Caco-2 (cell line): ENCODE measurements around the gene XXYLT1. TPM values are rescaled to one million over a fixed set of nuclear protein-coding genes. Genes with fewer than 3 reads are reported as not detected.

Experiments
- BruUV-seq: library from RNA; stranded (reverse); fragments of 400-500 nt; replicated peaks from 2 replicates; lab custom pipeline; 2021; lab: Mats Ljungman, UMichigan
- CTCF ChIA-PET: fragments of 300-600 bp; sonication (Branson Sonifier 250); formaldehyde crosslinking; loops from one replicate; lab custom pipeline; 2022; ENCODE audit warnings: antibody characterized with exemption; lab: Charles Lee
- POLR2A ChIA-PET: fragments of 300-600 bp; sonication (Branson Sonifier 250); formaldehyde crosslinking; loops from one replicate; lab custom pipeline; 2022; ENCODE audit warnings: antibody characterized with exemption; lab: Charles Lee
- DNase-seq, 2 experiments: peaks; one replicate each; pipeline versions ENCODE4 v3.0.0 to v3.0.0-alpha.2; 2020 to 2022
- H3K27me3 ChIP-seq: replicated peaks from 2 replicates; pipeline ENCODE4 v1.6.0; 2011; ENCODE audit warnings: low read length; ENCODE audit not compliant: control insufficient read depth, insufficient read depth
- H3K36me3 ChIP-seq: 2 replicates; pipeline ENCODE4 v1.5.1; 2011; ENCODE audit warnings: low read length; ENCODE audit not compliant: control insufficient read depth, insufficient read depth
- H3K4me1 ChIP-seq: fragments of 250-450 bp; sonication (Bioruptor Pico); 2 replicates; pipeline ENCODE4 v1.5.1; 2020; ENCODE audit warnings: mild to moderate bottlenecking
- H3K4me3 ChIP-seq: 2 replicates; pipeline ENCODE4 v1.5.1; 2011; ENCODE audit warnings: low read depth, mild to moderate bottlenecking, control low read depth, low read length
- H3K9me3 ChIP-seq: fragments of 250-450 bp; sonication (Bioruptor Pico); 2 replicates; pipeline ENCODE4 v1.5.1; 2020; ENCODE audit warnings: mild to moderate bottlenecking, moderate library complexity
- H3K27ac Mint-ChIP-seq: one replicate; pipeline ENCODE4 v1.8.0; 2022; ENCODE audit warnings: mixed read lengths; ENCODE audit not compliant: unreplicated experiment
- H3K27me3 Mint-ChIP-seq: one replicate; pipeline ENCODE4 v1.8.0; 2022; ENCODE audit warnings: mixed read lengths; ENCODE audit not compliant: insufficient read depth, unreplicated experiment
- H3K36me3 Mint-ChIP-seq: one replicate; pipeline ENCODE4 v1.8.0; 2022; ENCODE audit warnings: mild to moderate bottlenecking, mixed read lengths; ENCODE audit not compliant: insufficient read depth, unreplicated experiment
- H3K4me1 Mint-ChIP-seq: one replicate; pipeline ENCODE4 v1.8.0; 2022; ENCODE audit warnings: low read depth, mixed read lengths; ENCODE audit not compliant: unreplicated experiment
- H3K4me3 Mint-ChIP-seq: one replicate; pipeline ENCODE4 v1.8.0; 2022; ENCODE audit warnings: mild to moderate bottlenecking, moderate library complexity, mixed read lengths; ENCODE audit not compliant: unreplicated experiment
- H3K9me3 Mint-ChIP-seq: one replicate; pipeline ENCODE4 v1.8.0; 2022; ENCODE audit warnings: mixed read lengths; ENCODE audit not compliant: unreplicated experiment
- CTCF ChIP-seq, 2 experiments: fragments of 200-600 bp in 1 of 2; IDR thresholded peaks; 1 replicate in 1 of 2; 2 replicates in 1 of 2; pipeline versions ENCODE4 v1.5.1 to v1.8.0; 2011 to 2022; ENCODE audit warnings: antibody characterized with exemption in 1 of 2, control low read depth in 1 of 2, inconsistent platforms in 1 of 2, low read depth in 1 of 2, low read length in 1 of 2, mild to moderate bottlenecking in 1 of 2, moderate library complexity in 1 of 2; ENCODE audit not compliant: insufficient read depth in 1 of 2, severe bottlenecking in 1 of 2, unreplicated experiment in 1 of 2
- intact Hi-C: fragments of 100-400 bp; cut with micrococcal nuclease; formaldehyde crosslinking; loops from one replicate; pipeline ENCODE4 v1.10.0; 2022; ENCODE audit not compliant: unreplicated experiment
- total RNA-seq: library from RNA; stranded (reverse); gene quantifications from 2 replicates; pipeline ENCODE4 v1.2.3, GENCODE V29; 2022

XXYLT1 gene
- total RNA-seq, 1 experiment from 2014 or later = 14.2 TPM

DNA sequence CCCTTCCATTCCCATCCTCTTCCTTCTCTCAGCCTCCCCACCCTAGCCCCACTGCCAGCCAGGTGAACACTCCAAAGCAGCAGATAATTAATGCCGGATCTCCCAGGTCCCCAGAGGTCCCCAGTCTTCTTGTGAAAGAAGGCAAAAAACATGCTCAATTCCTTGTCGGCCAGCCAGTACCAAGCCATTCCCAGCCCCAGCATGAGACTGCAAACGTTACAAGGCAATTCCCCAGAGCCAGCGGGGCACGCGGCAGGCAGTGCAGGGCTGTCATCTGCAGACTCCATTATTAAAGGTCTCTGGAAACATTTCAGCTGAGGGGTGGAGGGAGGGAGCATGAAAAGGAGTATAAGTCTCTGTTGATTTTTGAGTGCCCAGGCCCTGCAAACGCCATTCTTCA lies 117.8 kb downstream of the XXYLT1 start:
- Mint-ChIP-seq H3K27me3 (no peaks in the 10 kb centered on the region), H3K27ac (no peak overlapping the region), H3K4me1 (peaks cover 11% of the 10 kb centered on the region), H3K4me3 (no peak overlapping the region), H3K36me3 (no peaks in the 10 kb centered on the region), H3K9me3 (no peaks in the 10 kb centered on the region)
- no peak overlapping the region for H3K4me3 ChIP-seq
- no TSS peak for BruUV-seq
- TF ChIP-seq CTCF (IDR thresholded peaks at IDR 0.05; ENCODE audit: insufficient read depth in 1 of 2, low read depth in 1 of 2, low read length in 1 of 2, severe bottlenecking in 1 of 2, unreplicated experiment in 1 of 2) = no peak
- H3K27me3 ChIP-seq = no peaks in the 10 kb centered on the region
- intact Hi-C loops = loop anchor here (5.0 kb wide), 1 partner anchor 36 kb away; no protein-coding TSS in a partner anchor
- ChIA-PET POLR2A (no interaction called here), CTCF (no interaction called here)
- H3K4me1 ChIP-seq = peaks cover 20% of the 10 kb centered on the region
- no peaks in the 10 kb centered on the region for H3K9me3 ChIP-seq
- no peak for DNase-seq
- H3K36me3 ChIP-seq = no peaks in the 10 kb centered on the region; the same call in 1 of the 2 replicates

DNA sequence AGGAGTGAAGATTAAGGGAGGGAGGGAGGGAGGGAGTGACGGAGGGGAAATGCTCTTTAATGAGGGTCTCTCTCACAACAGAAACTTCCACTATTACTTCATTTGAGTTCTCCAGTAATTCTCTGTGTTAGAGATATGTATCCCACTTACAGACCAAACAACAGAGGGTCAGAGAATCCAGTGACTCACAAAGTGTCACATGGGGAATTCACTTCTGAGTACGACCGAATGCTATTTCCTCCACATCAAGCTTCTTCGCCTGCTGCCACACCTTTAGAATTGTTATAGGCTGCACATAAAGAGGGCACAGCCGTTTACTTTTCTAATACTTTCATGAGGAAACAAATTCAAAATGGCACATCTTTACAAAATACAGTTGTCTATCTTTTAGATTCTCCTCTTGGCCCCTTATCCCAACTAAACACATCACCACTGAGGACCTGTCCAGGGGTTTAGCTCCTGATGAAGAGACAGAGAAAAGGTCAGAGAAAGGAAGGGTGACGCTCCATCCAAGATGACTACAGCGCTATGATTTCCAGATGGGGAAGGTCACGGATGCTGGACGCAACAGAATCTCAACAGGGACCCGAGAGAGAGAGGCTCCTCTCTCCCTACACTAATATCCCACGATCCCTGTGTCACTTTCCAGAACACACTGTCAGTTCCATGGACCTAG lies 119.0 kb downstream of the XXYLT1 start:
- intact Hi-C loops = loop anchor here (5.0 kb wide), 1 partner anchor 35 kb away; no protein-coding TSS in a partner anchor
- Histone ChIP-seq H3K9me3 (no peaks in the 10 kb centered on the region), H3K27me3 (no peaks in the 10 kb centered on the region), H3K4me1 (peaks cover 20% of the 10 kb centered on the region), H3K36me3 (no peaks in the 10 kb centered on the region; the same call in 1 of the 2 replicates), H3K4me3 (no peak overlapping the region)
- H3K9me3 Mint-ChIP-seq = no peaks in the 10 kb centered on the region
- POLR2A ChIA-PET = interaction anchor here (0.5 kb wide), 1 partner anchor 359 kb away, joined by 4 read pairs; no protein-coding TSS in a partner anchor
- H3K27me3 Mint-ChIP-seq = no peaks in the 10 kb centered on the region
- TF ChIP-seq CTCF (IDR thresholded peaks at IDR 0.05; ENCODE audit: insufficient read depth in 1 of 2, low read depth in 1 of 2, low read length in 1 of 2, severe bottlenecking in 1 of 2, unreplicated experiment in 1 of 2) = no peak
- no peak for DNase-seq
- CTCF ChIA-PET = no interaction called here
- no peak overlapping the region for H3K27ac Mint-ChIP-seq
- no peaks in the 10 kb centered on the region for H3K36me3 Mint-ChIP-seq
- peaks cover 11% of the 10 kb centered on the region for H3K4me1 Mint-ChIP-seq
- BruUV-seq = no TSS peak
- no peak overlapping the region for H3K4me3 Mint-ChIP-seq

DNA sequence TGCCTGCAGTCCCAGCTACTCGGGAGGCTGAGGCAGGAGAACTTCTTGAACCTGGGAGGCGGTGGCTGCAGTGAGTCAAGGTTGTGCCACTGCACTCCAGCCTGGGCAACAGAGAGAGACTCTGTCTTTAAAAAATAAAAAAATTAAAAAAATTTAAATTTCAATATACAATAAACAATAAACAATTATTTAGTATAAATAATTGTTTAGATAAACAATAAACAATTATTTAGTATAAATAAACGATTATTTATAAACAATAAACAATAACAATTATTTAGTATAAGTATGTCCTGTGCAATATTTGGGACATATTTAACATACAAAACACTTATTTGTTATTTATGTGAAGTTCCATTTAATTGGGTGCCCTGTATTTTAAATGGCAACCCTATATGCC lies 119.6 kb downstream of the XXYLT1 start:
- Mint-ChIP-seq H3K36me3 (no peaks in the 10 kb centered on the region), H3K9me3 (no peaks in the 10 kb centered on the region), H3K27me3 (no peaks in the 10 kb centered on the region), H3K27ac (no peak overlapping the region), H3K4me1 (peaks cover 11% of the 10 kb centered on the region), H3K4me3 (no peak overlapping the region)
- no peak for TF ChIP-seq CTCF (IDR thresholded peaks at IDR 0.05; ENCODE audit: insufficient read depth in 1 of 2, low read depth in 1 of 2, low read length in 1 of 2, severe bottlenecking in 1 of 2, unreplicated experiment in 1 of 2)
- Histone ChIP-seq H3K4me1 (peaks cover 20% of the 10 kb centered on the region), H3K4me3 (no peak overlapping the region), H3K9me3 (no peaks in the 10 kb centered on the region), H3K27me3 (no peaks in the 10 kb centered on the region), H3K36me3 (no peaks in the 10 kb centered on the region; the same call in 1 of the 2 replicates)
- no peak for DNase-seq
- POLR2A ChIA-PET = no interaction called here
- CTCF ChIA-PET = no interaction called here
- BruUV-seq = no TSS peak
- intact Hi-C loops = loop anchor here (5.0 kb wide), 1 partner anchor 34 kb away; no protein-coding TSS in a partner anchor
